Esophagus (tissue), 2 donors: ENCODE measurements around the gene FAM240A. TPM values are rescaled to one million over a fixed set of nuclear protein-coding genes. Genes with fewer than 3 reads are reported as not detected.
"Not testable (repeated sequence)": the region's sequence is repeated elsewhere in the genome, so short reads cannot be mapped to it uniquely, and the experiment has no call there.

Experiments used
- H3K27ac ChIP-seq, 2 donors: one replicate each; pipeline ENCODE4 v1.5.1; 2013; ENCODE audit warnings: low read depth in 2 of 2, mild to moderate bottlenecking in 2 of 2, inconsistent platforms in 1 of 2, low read length in 1 of 2, moderate library complexity in 1 of 2
- H3K27me3 ChIP-seq, 2 donors: one replicate each; pipeline ENCODE4 v1.6.1; 2013; ENCODE audit warnings: low read length in 2 of 2, control low read depth in 1 of 2, mild to moderate bottlenecking in 1 of 2; ENCODE audit not compliant: insufficient read depth in 2 of 2, control insufficient read depth in 1 of 2
- H3K36me3 ChIP-seq, 2 donors: one replicate each; pipeline ENCODE4 v1.6.1; 2013; ENCODE audit warnings: low read length in 1 of 2; ENCODE audit not compliant: control insufficient read depth in 2 of 2, insufficient read depth in 2 of 2
- H3K4me1 ChIP-seq, 2 donors: one replicate each; pipeline ENCODE4 v1.6.1; 2013; ENCODE audit warnings: low read length in 1 of 2; ENCODE audit not compliant: control insufficient read depth in 2 of 2, insufficient read depth in 2 of 2
- H3K4me3 ChIP-seq, 2 donors: one replicate each; pipeline ENCODE4 v1.5.1; 2013; ENCODE audit warnings: low read length in 2 of 2, mild to moderate bottlenecking in 2 of 2, low read depth in 1 of 2, moderate library complexity in 1 of 2
- H3K9me3 ChIP-seq, 2 donors: one replicate each; pipeline ENCODE4 v1.6.1; 2013; ENCODE audit warnings: mild to moderate bottlenecking in 2 of 2, low read depth in 1 of 2, low read length in 1 of 2, moderate library complexity in 1 of 2; ENCODE audit not compliant: control insufficient read depth in 2 of 2, insufficient read depth in 1 of 2
- WGBS, 2 donors: extraction: QIAGEN DNeasy Blood & Tissue Kit; methylation state at CpG; one replicate each; pipeline ENCODE4 v1.1.7; 2013; 5-methylcytosine and 5-hydroxymethylcytosine counted together
- polyA plus RNA-seq, 2 donors: library from polyadenylated mRNA; stranded (reverse); fragments of 200-250 nt; gene quantifications; one replicate each; pipeline ENCODE4 v1.2.3, GENCODE V29; 2013
- donor health status: healthy with polysubstance abuse.
- donor health status: Bipolar disorder and iron deficiency.

Gene FAM240A
- polyA plus RNA-seq, 2 donors: not detected

- Histone ChIP-seq H3K4me3 (no peak overlapping the region), H3K9me3 (no peaks in the 10 kb centered on the region), H3K27ac (no peak overlapping the region), H3K36me3 (no peaks in the 10 kb centered on the region), H3K4me1 (no peaks in the 10 kb centered on the region), H3K27me3 (no peaks in the 10 kb centered on the region)
- 75 to 80% methylated on average over 5 of the region's 5 CpGs for WGBS, 2 donors
These were observed 26.3 kb upstream of the FAM240A start for GRCh38 chr3:46585799-46586693.

GRCh38 chr3:46586738-46587246 lies 25.5 kb upstream of the FAM240A start:
- no peak overlapping the region for H3K27ac ChIP-seq
- H3K4me3 ChIP-seq: no peak overlapping the region
- no peaks in the 10 kb centered on the region for H3K9me3 ChIP-seq
- H3K4me1 ChIP-seq: no peaks in the 10 kb centered on the region
- no peaks in the 10 kb centered on the region for H3K27me3 ChIP-seq
- WGBS, 2 donors: 90 to 95% methylated on average over 6 of the region's 6 CpGs
- no peaks in the 10 kb centered on the region for H3K36me3 ChIP-seq

GRCh38 chr3:46587268-46587667 lies 25.1 kb upstream of the FAM240A start:
- H3K27ac ChIP-seq, H3K4me3 ChIP-seq, H3K27me3 ChIP-seq, H3K36me3 ChIP-seq, H3K9me3 ChIP-seq, H3K4me1 ChIP-seq: not testable (repeated sequence)
- WGBS, 2 donors: 87 to 93% methylated on average over 3 of the region's 3 CpGs

- no peaks in the 10 kb centered on the region for H3K9me3 ChIP-seq
- H3K4me3 ChIP-seq: no peak overlapping the region
- H3K36me3 ChIP-seq: no peaks in the 10 kb centered on the region
- no peaks in the 10 kb centered on the region for H3K4me1 ChIP-seq
- no peak overlapping the region for H3K27ac ChIP-seq
- no peaks in the 10 kb centered on the region for H3K27me3 ChIP-seq
- WGBS, 2 donors: 84 to 87% methylated on average over 14 of the region's 14 CpGs
These were observed 19.0 kb upstream of the FAM240A start for GRCh38 chr3:46593274-46593862.

- Histone ChIP-seq H3K4me3 (no peak overlapping the region), H3K36me3 (no peaks in the 10 kb centered on the region), H3K4me1 (no peaks in the 10 kb centered on the region), H3K9me3 (no peaks in the 10 kb centered on the region), H3K27ac (no peak overlapping the region), H3K27me3 (no peaks in the 10 kb centered on the region)
These were observed 18.3 kb upstream of the FAM240A start for GRCh38 chr3:46593979-46594378.

- Histone ChIP-seq H3K4me1 (no peaks in the 10 kb centered on the region), H3K27me3 (no peaks in the 10 kb centered on the region), H3K27ac (no peak overlapping the region), H3K36me3 (no peaks in the 10 kb centered on the region), H3K9me3 (no peaks in the 10 kb centered on the region), H3K4me3 (no peak overlapping the region)
- WGBS, 2 donors: 87 to 91% methylated on average over 4 of the region's 4 CpGs
These were observed 17.6 kb upstream of the FAM240A start for GRCh38 chr3:46594723-46595122.

GRCh38 chr3:46595819-46596314 lies 16.5 kb upstream of the FAM240A start:
- H3K27ac ChIP-seq: no peak overlapping the region
- 73 to 81% methylated on average over 8 of the region's 8 CpGs for WGBS, 2 donors
- no peak overlapping the region for H3K4me3 ChIP-seq
- no peaks in the 10 kb centered on the region for H3K4me1 ChIP-seq
- H3K27me3 ChIP-seq: no peaks in the 10 kb centered on the region
- H3K36me3 ChIP-seq: no peaks in the 10 kb centered on the region
- no peaks in the 10 kb centered on the region for H3K9me3 ChIP-seq

GRCh38 chr3:46599590-46599989 lies 12.7 kb upstream of the FAM240A start:
- H3K9me3 ChIP-seq: no peaks in the 10 kb centered on the region
- WGBS, 2 donors: 84 to 87% methylated on average over 5 of the region's 5 CpGs
- no peak overlapping the region for H3K27ac ChIP-seq
- no peaks in the 10 kb centered on the region for H3K27me3 ChIP-seq
- no peaks in the 10 kb centered on the region for H3K36me3 ChIP-seq
- H3K4me3 ChIP-seq: no peak overlapping the region
- no peaks in the 10 kb centered on the region for H3K4me1 ChIP-seq

GRCh38 chr3:46603446-46604046 lies 8.8 kb upstream of the FAM240A start:
- Histone ChIP-seq H3K27ac (no peak overlapping the region), H3K4me3 (no peak overlapping the region), H3K4me1 (no peaks in the 10 kb centered on the region), H3K36me3 (no peaks in the 10 kb centered on the region), H3K27me3 (no peaks in the 10 kb centered on the region), H3K9me3 (no peaks in the 10 kb centered on the region)
- 53% methylated on average over 1 of the region's 1 CpG for WGBS, 2 donors
